Upper lobe of right lung (tissue), 1 donor: ENCODE data around the gene CHAT. TPM values are rescaled to one million over a fixed set of nuclear protein-coding genes. Genes with fewer than 3 reads are reported as not detected.

Source experiments
- ATAC-seq: fragments of 200-7000 bp; cut with Tn5 transposase; one replicate; pipeline ENCODE4 v1.9.1; 2020; ENCODE audit warnings: mild to moderate bottlenecking, moderate library complexity
- DNase-seq: peaks from one replicate; pipeline ENCODE4 v3.0.0-alpha.2; 2020
- H3K27ac ChIP-seq: fragments of 200-600 bp; one replicate; pipeline ENCODE4 v1.8.0; 2022
- H3K27me3 ChIP-seq: fragments of 200-600 bp; one replicate; pipeline ENCODE4 v1.8.0; 2022; ENCODE audit warnings: mild to moderate bottlenecking
- H3K36me3 ChIP-seq: fragments of 200-600 bp; one replicate; pipeline ENCODE4 v1.8.0; 2022
- H3K4me1 ChIP-seq: fragments of 200-600 bp; one replicate; pipeline ENCODE4 v1.8.0; 2022
- H3K4me3 ChIP-seq: fragments of 200-600 bp; one replicate; pipeline ENCODE4 v1.8.0; 2022; ENCODE audit warnings: mild to moderate bottlenecking
- H3K9me3 ChIP-seq: fragments of 200-600 bp; one replicate; pipeline ENCODE4 v1.8.0; 2022
- CTCF ChIP-seq: fragments of 200-600 bp; IDR thresholded peaks from one replicate; pipeline ENCODE4 v1.8.0; 2022; ENCODE audit warnings: antibody characterized with exemption
- intact Hi-C: fragments of 100-400 bp; cut with DNase I; formaldehyde crosslinking; loops from one replicate; pipeline ENCODE4 v1.11.0; 2022
- total RNA-seq: library from RNA; stranded (reverse); fragmentation: NEBNext Ultra II Directional; extraction: Animal tissue kit (Norgen Biotek cat#: 25700); gene quantifications from one replicate; pipeline ENCODE4 v1.2.1, GENCODE V29; 2021
- donor health status: DM: no; HTN: yes; CAD: no; lungs with severe emphysema.

Gene CHAT
- total RNA-seq, 1 donor from 2014 or later = not detected

GRCh38 chr10:49650724-49651034 is 36.8 kb downstream of the CHAT start:
- H3K9me3 ChIP-seq = no peaks in the 10 kb centered on the region
- H3K4me3 ChIP-seq = no peak overlapping the region
- H3K36me3 ChIP-seq = no peaks in the 10 kb centered on the region
- DNase-seq = no peak
- no peaks in the 10 kb centered on the region for H3K4me1 ChIP-seq
- no peak for ATAC-seq
- intact Hi-C loops = no loop called here
- peaks cover 12% of the 10 kb centered on the region for H3K27me3 ChIP-seq
- TF ChIP-seq CTCF = no peak
- H3K27ac ChIP-seq = no peak overlapping the region

- no peaks in the 10 kb centered on the region for H3K36me3 ChIP-seq
- H3K9me3 ChIP-seq = no peaks in the 10 kb centered on the region
- DNase-seq (no peak), ATAC-seq (no peak)
- H3K4me1 ChIP-seq = no peaks in the 10 kb centered on the region
- peaks cover 12% of the 10 kb centered on the region for H3K27me3 ChIP-seq
- H3K27ac ChIP-seq = no peak overlapping the region
- intact Hi-C loops = no loop called here
- no peak overlapping the region for H3K4me3 ChIP-seq
- no peak for TF ChIP-seq CTCF
These were observed 37.4 kb downstream of the CHAT start for GRCh38 chr10:49651039-49651835.

GRCh38 chr10:49651917-49652316 is 38.1 kb downstream of the CHAT start:
- no peak overlapping the region for H3K27ac ChIP-seq
- no peak for TF ChIP-seq CTCF
- no peaks in the 10 kb centered on the region for H3K9me3 ChIP-seq
- H3K27me3 ChIP-seq = peaks cover 12% of the 10 kb centered on the region
- H3K4me3 ChIP-seq = no peak overlapping the region
- no peaks in the 10 kb centered on the region for H3K36me3 ChIP-seq
- intact Hi-C loops = no loop called here
- ATAC-seq (no peak), DNase-seq (no peak)
- no peaks in the 10 kb centered on the region for H3K4me1 ChIP-seq

- ATAC-seq = no peak
- Histone ChIP-seq H3K4me3 (no peak overlapping the region), H3K27me3 (peaks cover 12% of the 10 kb centered on the region), H3K36me3 (no peaks in the 10 kb centered on the region), H3K27ac (no peak overlapping the region), H3K9me3 (no peaks in the 10 kb centered on the region), H3K4me1 (no peaks in the 10 kb centered on the region)
- DNase-seq = no peak
- no peak for TF ChIP-seq CTCF
- intact Hi-C loops = no loop called here
These were observed 38.8 kb downstream of the CHAT start for GRCh38 chr10:49652421-49653272.

GRCh38 chr10:49653273-49653929 is 39.6 kb downstream of the CHAT start:
- peaks cover 12% of the 10 kb centered on the region for H3K27me3 ChIP-seq
- no peaks in the 10 kb centered on the region for H3K4me1 ChIP-seq
- DNase-seq = no peak
- no peak for ATAC-seq
- intact Hi-C loops = no loop called here
- no peak overlapping the region for H3K27ac ChIP-seq
- H3K4me3 ChIP-seq = no peak overlapping the region
- no peak for TF ChIP-seq CTCF
- H3K36me3 ChIP-seq = no peaks in the 10 kb centered on the region
- H3K9me3 ChIP-seq = no peaks in the 10 kb centered on the region
